Transverse colon (tissue), 4 donors: ENCODE results near the gene LIPI. TPM values are rescaled to one million over a fixed set of nuclear protein-coding genes. Genes with fewer than 3 reads are reported as not detected.

Experiments
- small RNA-seq, 4 donors: library from RNA; depleted of rRNA; stranded (forward); fragments of <200 nt; gene quantifications; one replicate each; pipeline ENCODE3, GENCODE V24; 2016
- total RNA-seq, 4 donors: library from RNA; depleted of rRNA; stranded (reverse); fragments of >200 nt; gene quantifications; one replicate each; pipeline ENCODE4 v1.1.0, GENCODE V29; 2016

The LIPI gene
- total RNA-seq, 4 donors from 2014 or later, result not detected

Small RNA genes lying within 50 kb of the gene (small RNA-seq; reads per million reads assigned to genes)
- 0 reads per million in 4 donors for gene RF01518
- 0 reads per million in 4 donors for gene RNA5SP488

Other genes with a start within 250 kb of the LIPI start
- gene RBM11, start 5.2 kb upstream of the LIPI start, total RNA-seq, result 1 to 10 TPM in 2 of 4 donors, not detected in 2; 2.7 to 3.3 TPM
- gene HSPA13, start 172.2 kb upstream of the LIPI start, total RNA-seq, result 10 to 100 TPM in 2 of 4 donors, 1 to 10 TPM in 2; 1.9 to 20.7 (median 13.6) TPM